ENCODE data around the gene COL17A1. TPM values are rescaled to one million over a fixed set of nuclear protein-coding genes. Genes with fewer than 3 reads are reported as not detected.

The COL17A1 gene
- total RNA-seq, 1 donor from 2014 or later = 1.7 TPM

- H3K4me3 ChIP-seq (ENCODE audit: low read depth, low read length) = no peak overlapping the region
- TF ChIP-seq CTCF (conservative IDR thresholded peaks at IDR 0.05; ENCODE audit: low read depth, low read length) = no peak
- no peak for DNase-seq (ENCODE audit: low read depth)
Observed at GRCh38 chr10:103985726-103986125, 100.0 kb downstream of the COL17A1 start.

GRCh38 chr10:103983367-103983911, 102.2 kb downstream of the COL17A1 start:
- DNase-seq (ENCODE audit: low read depth) = no peak
- TF ChIP-seq CTCF (conservative IDR thresholded peaks at IDR 0.05; ENCODE audit: low read depth, low read length) = no peak
- no peak overlapping the region for H3K4me3 ChIP-seq (ENCODE audit: low read depth, low read length)

- DNase-seq (ENCODE audit: low read depth) = no peak
- peak; percentile 52 for TF ChIP-seq CTCF (conservative IDR thresholded peaks at IDR 0.05; ENCODE audit: low read depth, low read length)
- H3K4me3 ChIP-seq (ENCODE audit: low read depth, low read length) = no peak overlapping the region
Observed at GRCh38 chr10:103982639-103983038, 103.0 kb downstream of the COL17A1 start.

Other genes with a start within 250 kb of the COL17A1 start
- 4.8 and 5.8 TPM in 2 replicates for gene SH3PXD2A, start 230.3 kb downstream of the COL17A1 start, total RNA-seq
- gene STN1, start 167.7 kb downstream of the COL17A1 start, total RNA-seq = 19.7 and 28.2 TPM in 2 replicates
- gene SLK, start 118.7 kb downstream of the COL17A1 start, total RNA-seq = 25.8 and 30.4 TPM in 2 replicates
- 15.2 and 15.6 TPM in 2 replicates for gene SFR1, start 36.3 kb upstream of the COL17A1 start, total RNA-seq
- 0.14 and 0.46 TPM in 2 replicates for gene CFAP43, start 146.5 kb upstream of the COL17A1 start, total RNA-seq
- 195 and 207 TPM in 2 replicates for gene GSTO1, start 169.0 kb upstream of the COL17A1 start, total RNA-seq
- gene GSTO2, start 183.3 kb upstream of the COL17A1 start, total RNA-seq = 9.5 TPM in 2 replicates